Measurements from ENCODE around the gene PLXNA4.

The PLXNA4 gene

DNA sequence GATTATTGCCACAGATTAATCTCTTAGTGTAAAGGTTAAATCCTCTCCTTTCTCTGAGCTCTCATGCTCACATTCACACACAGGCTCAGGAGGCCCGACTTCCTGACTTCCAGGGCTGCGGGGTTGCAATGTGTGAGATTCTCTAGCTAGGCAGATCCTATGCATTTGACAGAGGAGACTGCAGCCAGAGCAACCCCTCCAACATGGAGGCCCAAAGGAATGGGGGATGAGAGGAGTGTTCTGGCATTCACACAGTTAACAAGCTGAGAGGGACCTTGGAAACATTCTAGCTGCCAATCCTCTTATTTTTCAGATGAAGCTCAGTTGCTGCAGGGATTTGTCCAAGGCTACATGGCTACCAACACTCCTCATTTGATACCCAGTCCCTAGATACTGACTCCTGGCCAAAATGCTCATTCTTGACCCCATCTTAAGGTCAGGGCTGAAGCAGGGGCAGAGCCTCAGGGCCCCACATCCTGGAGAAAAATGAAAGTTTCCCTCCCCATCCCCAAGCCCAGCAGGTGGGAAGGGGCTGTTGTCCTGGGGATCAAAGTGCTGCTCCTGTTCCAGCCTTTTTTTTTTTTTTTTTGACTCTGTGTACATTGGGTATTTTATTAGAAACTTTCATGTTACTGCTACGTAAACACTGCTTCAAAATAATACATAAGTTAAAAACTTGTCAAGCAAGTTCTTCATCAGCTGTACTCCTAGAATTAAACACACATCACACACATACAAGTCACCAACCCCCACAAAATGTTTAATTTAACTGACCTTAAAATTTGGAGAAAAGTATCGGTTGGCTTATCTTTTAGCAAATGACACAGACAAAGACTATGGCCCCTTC, 325.6 kb downstream of the PLXNA4 start:
- DNase-seq (ENCODE audit: low spot score): no peak
- TF ChIP-seq, protein P1, sequence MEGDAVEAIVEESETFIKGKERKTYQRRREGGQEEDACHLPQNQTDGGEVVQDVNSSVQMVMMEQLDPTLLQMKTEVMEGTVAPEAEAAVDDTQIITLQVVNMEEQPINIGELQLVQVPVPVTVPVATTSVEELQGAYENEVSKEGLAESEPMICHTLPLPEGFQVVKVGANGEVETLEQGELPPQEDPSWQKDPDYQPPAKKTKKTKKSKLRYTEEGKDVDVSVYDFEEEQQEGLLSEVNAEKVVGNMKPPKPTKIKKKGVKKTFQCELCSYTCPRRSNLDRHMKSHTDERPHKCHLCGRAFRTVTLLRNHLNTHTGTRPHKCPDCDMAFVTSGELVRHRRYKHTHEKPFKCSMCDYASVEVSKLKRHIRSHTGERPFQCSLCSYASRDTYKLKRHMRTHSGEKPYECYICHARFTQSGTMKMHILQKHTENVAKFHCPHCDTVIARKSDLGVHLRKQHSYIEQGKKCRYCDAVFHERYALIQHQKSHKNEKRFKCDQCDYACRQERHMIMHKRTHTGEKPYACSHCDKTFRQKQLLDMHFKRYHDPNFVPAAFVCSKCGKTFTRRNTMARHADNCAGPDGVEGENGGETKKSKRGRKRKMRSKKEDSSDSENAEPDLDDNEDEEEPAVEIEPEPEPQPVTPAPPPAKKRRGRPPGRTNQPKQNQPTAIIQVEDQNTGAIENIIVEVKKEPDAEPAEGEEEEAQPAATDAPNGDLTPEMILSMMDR (IDR thresholded peaks at IDR 0.05; ENCODE audit: extremely low read depth, missing control alignments): no peak

GRCh38 chr7:132249256-132249971, 326.9 kb downstream of the PLXNA4 start:
- TF ChIP-seq, protein P1 (IDR thresholded peaks at IDR 0.05; ENCODE audit: extremely low read depth, missing control alignments): no peak
- peak; percentile 11 for DNase-seq (ENCODE audit: low spot score)

GRCh38 chr7:132248841-132249240, 327.4 kb downstream of the PLXNA4 start:
- DNase-seq (ENCODE audit: low spot score): no peak

GRCh38 chr7:132247995-132248618, 328.2 kb downstream of the PLXNA4 start:
- TF ChIP-seq, protein P1 (IDR thresholded peaks at IDR 0.05; ENCODE audit: extremely low read depth, missing control alignments): no peak
- DNase-seq (ENCODE audit: low spot score): no peak

More at GRCh38 chr7:132248841-132249240, 327.4 kb downstream of the PLXNA4 start:
- TF ChIP-seq, protein P1 (IDR thresholded peaks at IDR 0.05; ENCODE audit: extremely low read depth, missing control alignments): no peak

DNA sequence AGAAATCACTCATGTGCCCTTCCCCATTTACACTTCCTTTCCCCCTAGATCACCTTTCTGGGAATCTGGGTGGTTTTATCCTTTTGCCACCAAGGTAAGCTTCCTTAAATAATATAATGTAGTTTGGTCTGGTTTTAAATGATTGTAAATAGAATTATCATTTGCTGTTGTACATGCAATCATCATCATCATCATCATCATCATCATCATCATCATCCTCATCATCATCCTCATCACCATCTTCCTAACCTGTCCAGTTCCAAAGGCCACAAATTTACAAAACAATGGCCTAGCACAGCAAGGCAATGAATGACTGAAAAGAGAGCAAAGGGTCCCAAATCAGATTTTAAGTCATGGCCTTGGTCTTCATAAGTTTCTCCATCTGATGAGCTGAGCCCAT, 329.7 kb downstream of the PLXNA4 start:
- DNase-seq (ENCODE audit: low spot score): no peak
- TF ChIP-seq, protein P1 (IDR thresholded peaks at IDR 0.05; ENCODE audit: extremely low read depth, missing control alignments): no peak

GRCh38 chr7:132245539-132245938, 330.7 kb downstream of the PLXNA4 start:
- TF ChIP-seq, protein P1 (IDR thresholded peaks at IDR 0.05; ENCODE audit: extremely low read depth, missing control alignments): no peak
- DNase-seq (ENCODE audit: low spot score): no peak

Measured in GM20000 (cell line).